Raji (cell line): ENCODE results near the gene SLC30A7.

ENCODE experiments used
- POLR2A ChIP-seq: IDR thresholded peaks from 2 replicates; pipeline ENCODE4 v1.6.1; 2011; ENCODE audit warnings: low read depth, low read length, control low read depth; ENCODE audit not compliant: insufficient read depth

The SLC30A7 gene

DNA sequence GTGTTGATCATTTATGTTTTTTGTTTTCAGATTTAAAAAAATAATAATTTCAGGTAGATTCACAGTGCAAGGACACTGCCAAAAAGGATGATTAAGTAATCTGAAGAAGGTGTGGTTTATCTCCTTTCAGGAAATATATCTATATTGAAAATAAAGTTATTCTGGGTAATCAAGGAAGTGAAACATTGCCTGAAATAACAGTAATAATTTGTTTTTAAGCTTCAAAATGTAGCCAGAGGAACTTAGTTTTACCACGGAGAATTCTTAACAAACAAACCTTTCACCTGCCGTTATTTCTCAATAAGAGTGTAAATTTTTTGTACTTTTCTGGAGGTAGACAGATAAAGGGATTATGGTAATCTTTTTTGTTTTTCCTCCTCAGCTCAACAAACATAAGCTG is 132.6 kb downstream of the SLC30A7 start:
- TF ChIP-seq POLR2A: no peak

DNA sequence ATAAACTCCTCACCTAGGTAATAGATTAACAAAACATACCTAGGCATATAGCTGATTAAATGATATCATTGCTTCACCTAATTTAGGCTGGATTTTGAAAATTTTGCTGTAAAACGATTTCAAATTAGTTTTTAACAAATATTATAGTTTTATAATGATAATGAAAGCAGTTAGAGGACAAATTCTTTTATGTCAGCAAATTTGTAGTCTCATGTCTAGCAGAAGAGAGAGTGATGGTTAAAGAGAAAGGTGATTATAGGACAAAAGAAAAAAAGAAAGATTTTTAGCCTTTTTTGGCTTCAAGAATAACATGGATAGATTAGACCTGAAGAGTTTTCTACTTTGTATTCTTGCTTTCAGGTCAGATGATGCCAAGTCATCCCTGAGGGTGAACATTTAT is 133.3 kb downstream of the SLC30A7 start:
- no peak for TF ChIP-seq POLR2A

DNA sequence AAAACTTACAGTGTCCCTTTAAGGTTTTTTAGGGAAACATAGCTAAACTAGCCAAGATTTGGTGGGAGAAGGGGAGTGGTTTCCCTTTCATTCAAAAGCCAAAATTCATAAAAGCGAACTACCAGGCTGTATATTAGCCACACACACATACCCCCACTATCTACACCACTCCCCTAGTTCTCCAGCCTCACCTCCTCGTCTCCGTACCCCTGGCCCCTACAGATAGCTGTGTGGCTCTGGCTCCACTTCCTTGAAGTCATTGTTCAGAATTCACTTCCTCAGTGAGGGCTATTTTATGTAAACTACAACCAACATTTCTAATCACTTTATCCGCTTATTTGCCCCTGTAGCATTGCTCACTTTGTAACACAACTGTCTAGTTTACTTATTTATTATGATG is 135.0 kb downstream of the SLC30A7 start:
- no peak for TF ChIP-seq POLR2A
